GM19240 (cell line): Measurements from ENCODE around the gene SH3TC1.
A peak's percentile ranks its signal among the peaks of the same experiment; 100 is the strongest.

Experiments
- DNase-seq: peaks from one replicate; pipeline ENCODE4 v3.0.0; 2011; ENCODE audit warnings: low spot score; ENCODE audit not compliant: insufficient read length

The SH3TC1 gene

GRCh38 chr4:8163436-8164193, 35.5 kb upstream of the SH3TC1 start:
- no peak for DNase-seq

- DNase-seq, result no peak
Observed at GRCh38 chr4:8164194-8164565, 34.9 kb upstream of the SH3TC1 start.

- no peak for DNase-seq
Observed at GRCh38 chr4:8164687-8165086, 34.4 kb upstream of the SH3TC1 start.

DNA sequence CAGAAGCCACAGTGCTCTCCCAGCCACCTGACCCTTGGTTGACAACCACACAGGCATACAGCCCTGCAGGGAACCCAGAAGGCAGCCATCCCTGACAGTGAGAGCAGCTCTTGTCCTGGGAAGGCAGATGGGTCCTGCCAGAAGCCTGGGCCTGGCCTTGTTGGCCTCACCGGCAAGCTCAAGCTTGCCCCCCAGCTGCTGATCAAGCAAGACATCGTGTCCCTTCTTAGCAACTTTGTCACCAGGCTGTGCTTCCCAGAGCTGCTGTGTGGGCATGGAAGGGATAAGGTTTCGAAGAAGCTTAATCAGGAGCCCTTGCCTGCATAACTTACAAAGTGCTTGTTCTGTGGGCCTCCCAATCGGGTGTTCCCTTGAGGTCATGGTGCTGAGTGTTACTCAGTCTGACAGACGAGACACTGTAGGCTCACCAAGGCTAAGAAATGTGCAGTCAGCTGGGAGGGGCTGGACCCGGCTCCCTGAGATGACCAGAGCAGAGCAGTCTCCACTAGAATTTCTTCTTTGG, 33.7 kb upstream of the SH3TC1 start:
- DNase-seq, result no peak

- DNase-seq, result no peak
Observed at GRCh38 chr4:8167291-8167690, 31.8 kb upstream of the SH3TC1 start.

GRCh38 chr4:8167815-8168214, 31.3 kb upstream of the SH3TC1 start:
- DNase-seq, result no peak

GRCh38 chr4:8168232-8168631, 30.9 kb upstream of the SH3TC1 start:
- DNase-seq, result no peak

GRCh38 chr4:8168832-8169598, 30.1 kb upstream of the SH3TC1 start:
- DNase-seq, result no peak

GRCh38 chr4:8169763-8170162, 29.3 kb upstream of the SH3TC1 start:
- DNase-seq, result no peak

DNA sequence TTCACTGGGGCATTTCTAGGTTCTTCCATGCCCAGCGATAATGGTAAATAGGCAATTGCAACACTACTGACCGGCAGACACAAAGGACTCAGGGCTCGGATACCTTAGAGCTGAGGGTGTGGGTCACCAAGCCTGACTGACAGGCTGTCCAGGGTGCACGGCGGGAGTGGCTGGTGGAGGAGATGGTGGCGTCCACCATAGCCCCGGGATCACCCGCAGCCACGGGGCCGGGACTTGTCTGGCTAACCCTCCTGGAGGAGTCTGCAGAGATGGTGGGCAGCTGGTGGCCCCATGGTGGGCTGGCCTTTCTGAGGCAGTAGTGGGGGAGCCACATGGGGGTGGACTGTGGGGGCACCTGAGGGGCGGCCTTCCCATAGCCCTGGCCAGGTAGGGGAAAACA, 28.7 kb upstream of the SH3TC1 start:
- DNase-seq, result no peak

DNA sequence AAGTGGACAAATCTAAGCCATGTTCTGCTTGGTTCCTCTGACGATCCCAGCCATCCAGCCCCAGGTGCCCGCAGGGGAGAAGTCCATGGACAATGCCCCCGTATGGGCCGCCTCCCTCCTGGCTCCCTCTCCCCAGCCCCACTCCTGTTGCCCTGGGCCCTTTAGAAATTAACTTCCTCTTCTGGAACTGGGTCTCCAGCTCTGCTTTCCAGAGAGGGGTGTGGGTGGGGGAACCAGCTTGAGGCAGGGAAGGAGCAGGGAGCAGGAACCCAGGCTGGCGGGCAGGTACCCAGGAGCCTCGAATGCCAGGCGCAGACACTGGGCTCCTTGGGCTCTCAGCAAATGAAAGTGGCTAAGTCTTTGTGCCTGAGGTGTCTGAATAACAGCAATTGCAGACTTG, 27.8 kb upstream of the SH3TC1 start:
- no peak for DNase-seq

- DNase-seq, result no peak
Observed at GRCh38 chr4:8171984-8172924, 26.8 kb upstream of the SH3TC1 start.

- DNase-seq, result no peak
Observed at GRCh38 chr4:8173492-8174242, 25.4 kb upstream of the SH3TC1 start.

- DNase-seq, result no peak
Observed at GRCh38 chr4:8174970-8175369, 24.1 kb upstream of the SH3TC1 start.

GRCh38 chr4:8175686-8176085, 23.4 kb upstream of the SH3TC1 start:
- DNase-seq, result no peak

GRCh38 chr4:8176547-8177399, 22.3 kb upstream of the SH3TC1 start:
- DNase-seq, result peak; percentile 72

GRCh38 chr4:8177552-8177951, 21.5 kb upstream of the SH3TC1 start:
- no peak for DNase-seq

DNA sequence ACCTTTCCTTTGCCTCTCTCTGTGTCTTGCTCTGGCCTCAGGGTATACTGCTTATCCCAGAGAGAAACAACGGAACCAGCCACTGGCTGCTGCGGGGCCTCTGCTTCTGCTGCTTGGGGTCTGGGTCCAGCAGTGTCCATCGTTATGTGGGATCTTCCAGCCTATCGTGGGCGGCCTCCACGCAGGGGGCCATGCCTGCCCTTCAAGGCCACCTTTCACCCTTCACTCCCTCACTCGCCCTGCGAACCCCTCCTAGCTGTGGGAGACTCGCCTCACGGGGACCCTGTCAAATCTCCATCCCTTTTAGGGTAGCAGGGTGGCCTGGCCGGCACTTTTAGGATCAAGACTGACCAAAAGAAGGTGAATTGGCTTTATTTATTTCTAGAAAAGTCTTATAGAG, 21.1 kb upstream of the SH3TC1 start:
- DNase-seq, result no peak

DNA sequence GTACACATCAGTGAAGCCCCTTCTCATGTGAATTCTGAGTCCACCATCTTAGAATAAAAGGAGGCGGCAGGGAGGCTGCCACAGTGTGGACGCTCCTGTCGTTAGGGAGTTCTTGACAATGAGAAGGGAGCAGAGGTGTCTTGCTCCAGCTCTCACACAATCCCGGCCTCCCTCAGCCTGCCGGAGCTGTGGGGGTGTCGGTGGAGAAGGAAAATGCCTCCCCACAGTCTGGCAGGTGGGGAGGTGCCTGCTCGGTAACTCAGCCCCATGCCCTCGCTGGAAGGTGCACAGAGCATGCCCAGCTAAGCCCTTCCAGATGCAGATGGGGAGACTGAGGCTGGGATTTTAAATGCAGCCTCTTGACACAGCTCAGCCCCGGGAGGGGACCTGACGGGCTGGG, 20.0 kb upstream of the SH3TC1 start:
- DNase-seq, result no peak

DNA sequence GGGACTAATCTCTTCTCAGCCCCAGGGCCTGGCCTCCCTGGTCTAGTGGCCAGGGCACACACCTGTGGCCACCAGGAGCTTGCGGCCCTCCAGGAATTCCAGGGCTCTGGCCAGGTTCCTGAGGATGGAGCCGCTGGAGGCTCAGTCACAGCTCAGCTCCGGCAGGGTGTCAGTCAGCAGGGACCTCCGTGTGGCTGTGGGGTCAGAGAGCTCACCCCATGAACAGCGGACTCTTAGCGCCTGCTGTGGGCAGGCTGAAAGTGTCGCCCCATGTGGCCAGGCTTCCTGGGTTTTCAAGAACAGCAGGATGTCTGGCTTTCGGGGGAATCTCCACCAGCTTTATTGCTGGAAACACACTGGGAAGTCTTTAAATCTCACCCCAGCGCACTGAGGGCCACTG, 19.3 kb upstream of the SH3TC1 start:
- DNase-seq, result no peak
